NOMO-1 treated with dmso at 0.1 percent for 144 hours (cell line): ENCODE data around the gene CAMK2D.

Source experiments
- DNase-seq: peaks from one replicate; lab custom pipeline; 2025; ENCODE audit not compliant: unreplicated experiment; lab: John Stamatoyannopoulos, UW

CAMK2D gene

GRCh38 chr4:113495790-113496189 lies 265.7 kb downstream of the CAMK2D start:
- DNase-seq: no peak

GRCh38 chr4:113483131-113483530 lies 278.4 kb downstream of the CAMK2D start:
- DNase-seq: no peak

- no peak for DNase-seq
Observed at GRCh38 chr4:113482325-113482724, 279.2 kb downstream of the CAMK2D start.

GRCh38 chr4:113481820-113482219 lies 279.7 kb downstream of the CAMK2D start:
- DNase-seq: no peak

GRCh38 chr4:113480109-113480508 lies 281.4 kb downstream of the CAMK2D start:
- DNase-seq: no peak

GRCh38 chr4:113478032-113478431 lies 283.5 kb downstream of the CAMK2D start:
- no peak for DNase-seq

GRCh38 chr4:113476800-113477199 lies 284.7 kb downstream of the CAMK2D start:
- no peak for DNase-seq

GRCh38 chr4:113474017-113474416 lies 287.5 kb downstream of the CAMK2D start:
- no peak for DNase-seq

- DNase-seq: no peak
Observed at GRCh38 chr4:113472864-113473263, 288.7 kb downstream of the CAMK2D start.

- no peak for DNase-seq
Observed at GRCh38 chr4:113471146-113471860, 290.2 kb downstream of the CAMK2D start.

GRCh38 chr4:113469926-113470325 lies 291.6 kb downstream of the CAMK2D start:
- no peak for DNase-seq

GRCh38 chr4:113469023-113469390 lies 292.5 kb downstream of the CAMK2D start:
- DNase-seq: no peak

- DNase-seq: no peak
Observed at GRCh38 chr4:113468165-113469022, 293.1 kb downstream of the CAMK2D start.

- DNase-seq: no peak
Observed at GRCh38 chr4:113467581-113467980, 294.0 kb downstream of the CAMK2D start.

- DNase-seq: no peak
Observed at GRCh38 chr4:113462286-113462685, 299.3 kb downstream of the CAMK2D start.

- DNase-seq: no peak
Observed at GRCh38 chr4:113461281-113461680, 300.3 kb downstream of the CAMK2D start.

- DNase-seq: no peak
Observed at GRCh38 chr4:113457886-113458285, 303.7 kb downstream of the CAMK2D start.

- DNase-seq: no peak
Observed at GRCh38 chr4:113457121-113457520, 304.4 kb downstream of the CAMK2D start.

GRCh38 chr4:113455061-113455460 lies 306.5 kb downstream of the CAMK2D start:
- no peak for DNase-seq

- no peak for DNase-seq
Observed at GRCh38 chr4:113452868-113453620, 308.5 kb downstream of the CAMK2D start.

GRCh38 chr4:113452152-113452551 lies 309.4 kb downstream of the CAMK2D start:
- DNase-seq: no peak
